Activated CD4-positive, CD25-positive, alpha-beta regulatory T cell (primary cell): ENCODE data around the gene CUTA.

Source experiments
- DNase-seq, 4 experiments: peaks; one replicate each; lab custom pipeline; 2025; lab: John Stamatoyannopoulos, UW

The CUTA gene

GRCh38 chr6:33417903-33418689, at the start of gene CUTA:
CUTA (minus strand) TSS chr6:33418107; CDS start chr6:33418000, 107 bp downstream.
- peak; percentile 88 to 98 (median 94) for DNase-seq

- DNase-seq, result no peak
These were observed 49.2 kb upstream of the CUTA start for GRCh38 chr6:33467091-33467490.

DNA sequence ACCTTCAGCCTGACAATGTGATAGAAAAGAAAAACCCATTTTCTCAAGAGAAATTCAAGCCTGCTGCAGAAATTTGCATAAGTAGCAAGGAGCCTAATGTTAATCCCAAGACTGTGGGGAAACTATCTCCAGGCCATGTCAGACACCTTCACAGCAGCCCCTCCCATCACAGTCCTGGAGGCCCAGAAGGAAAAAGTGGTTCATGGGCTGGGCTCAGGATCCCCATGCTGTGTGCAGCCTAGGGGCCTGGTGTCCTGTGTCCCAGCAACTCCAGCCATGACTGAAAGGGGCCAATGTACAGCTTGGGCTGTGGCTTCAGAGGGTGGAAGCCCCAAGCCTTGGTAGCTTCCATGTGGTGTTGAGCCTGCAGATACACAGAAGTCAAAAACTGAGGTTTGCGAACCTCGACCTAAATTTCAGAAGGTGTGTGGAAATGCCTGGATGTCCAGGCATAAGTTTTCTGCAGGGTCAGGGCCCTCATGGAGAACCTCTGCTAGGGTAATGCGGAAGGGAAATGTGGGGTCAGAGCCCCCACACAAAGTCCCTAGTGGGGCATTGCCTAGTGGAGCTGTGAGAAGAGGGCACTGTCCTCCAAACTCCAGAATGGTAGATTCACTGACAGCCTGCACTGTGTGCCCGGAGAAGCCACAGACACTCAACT, 48.3 kb upstream of the CUTA start:
- DNase-seq, result no peak

GRCh38 chr6:33459226-33459625, 41.3 kb upstream of the CUTA start:
- no peak for DNase-seq

GRCh38 chr6:33458676-33459075, 40.8 kb upstream of the CUTA start:
- no peak for DNase-seq

DNA sequence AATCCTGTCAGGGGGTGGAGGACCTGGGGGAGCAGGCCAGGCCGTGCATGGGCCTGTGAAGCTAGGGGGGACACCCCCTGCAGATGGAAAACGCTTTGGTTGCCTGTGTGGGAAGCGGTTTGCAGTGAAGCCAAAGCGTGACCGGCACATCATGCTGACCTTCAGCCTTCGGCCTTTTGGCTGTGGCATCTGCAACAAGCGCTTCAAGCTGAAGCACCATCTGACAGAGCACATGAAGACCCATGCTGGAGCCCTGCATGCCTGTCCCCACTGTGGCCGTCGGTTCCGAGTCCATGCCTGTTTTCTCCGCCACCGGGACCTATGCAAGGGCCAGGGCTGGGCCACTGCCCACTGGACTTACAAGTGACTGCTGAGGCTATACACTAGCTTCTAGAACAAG, 38.2 kb upstream of the CUTA start:
- no peak for DNase-seq

DNA sequence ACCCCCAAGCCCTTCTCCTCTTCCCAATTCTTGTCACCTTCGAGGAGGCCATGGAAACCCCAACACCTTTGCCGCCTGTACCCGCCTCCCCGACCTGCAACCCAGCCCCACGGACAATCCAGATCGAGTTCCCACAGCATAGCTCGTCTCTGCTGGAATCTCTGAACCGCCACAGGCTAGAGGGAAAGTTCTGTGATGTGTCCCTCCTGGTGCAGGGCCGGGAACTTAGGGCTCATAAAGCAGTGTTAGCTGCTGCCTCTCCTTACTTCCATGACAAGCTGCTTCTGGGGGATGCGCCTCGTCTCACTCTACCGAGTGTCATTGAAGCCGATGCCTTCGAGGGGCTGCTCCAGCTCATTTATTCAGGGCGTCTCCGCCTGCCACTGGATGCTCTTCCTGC, 37.1 kb upstream of the CUTA start:
- no peak for DNase-seq

DNA sequence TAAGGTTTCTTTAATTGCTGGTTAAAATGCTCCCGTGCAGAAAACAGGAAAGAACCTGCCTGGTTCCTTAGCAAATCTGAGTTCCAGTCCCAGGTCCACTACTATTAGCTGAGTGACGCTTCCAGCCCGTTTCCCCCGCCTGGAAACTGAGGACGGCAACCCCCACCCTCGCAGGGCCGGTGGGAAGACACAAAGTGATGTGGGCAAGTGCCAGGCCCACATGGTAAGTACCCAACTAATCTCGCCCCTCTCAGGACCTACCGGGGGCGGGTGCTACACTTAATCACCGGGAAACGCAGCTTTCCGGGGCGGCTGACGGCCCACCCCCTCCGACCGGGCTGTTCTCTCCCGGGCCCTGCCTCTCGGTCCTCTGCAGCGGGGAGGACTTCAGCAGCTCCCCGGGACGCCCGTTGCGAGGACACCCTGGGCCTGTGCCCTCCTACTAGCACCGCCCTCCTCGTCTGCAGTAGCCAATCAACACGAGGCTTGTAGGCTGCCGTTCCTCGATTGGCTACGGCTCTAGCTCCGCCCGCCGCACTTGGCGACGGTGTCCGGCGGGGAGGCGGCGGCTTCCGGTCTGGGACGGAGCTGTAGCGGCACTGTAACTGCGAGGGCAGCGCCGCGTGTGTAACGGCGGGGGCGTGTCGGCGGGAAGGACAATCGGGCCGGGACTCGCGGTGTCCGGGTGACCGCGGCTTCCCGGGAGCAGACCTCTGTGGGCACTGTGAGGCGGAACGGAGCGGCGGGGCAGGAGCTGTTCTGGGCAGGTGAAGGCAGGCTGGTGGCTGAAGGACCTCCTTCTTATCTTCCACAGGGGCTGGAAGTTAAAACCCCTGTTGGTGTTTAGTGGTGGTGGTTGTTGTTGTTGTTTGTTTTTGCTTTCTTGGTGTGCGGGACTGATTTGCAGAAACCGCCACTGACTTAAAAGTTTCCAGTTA, 36.4 kb upstream of the CUTA start, which contains the start of gene ZBTB9:
Gene ZBTB9, plus strand, starts transcription at position 568 of the 938 bp plus-strand sequence. CDS start 525 bp downstream, outside the sequence.
- peak; percentile 72 to 86 (median 85) for DNase-seq

DNA sequence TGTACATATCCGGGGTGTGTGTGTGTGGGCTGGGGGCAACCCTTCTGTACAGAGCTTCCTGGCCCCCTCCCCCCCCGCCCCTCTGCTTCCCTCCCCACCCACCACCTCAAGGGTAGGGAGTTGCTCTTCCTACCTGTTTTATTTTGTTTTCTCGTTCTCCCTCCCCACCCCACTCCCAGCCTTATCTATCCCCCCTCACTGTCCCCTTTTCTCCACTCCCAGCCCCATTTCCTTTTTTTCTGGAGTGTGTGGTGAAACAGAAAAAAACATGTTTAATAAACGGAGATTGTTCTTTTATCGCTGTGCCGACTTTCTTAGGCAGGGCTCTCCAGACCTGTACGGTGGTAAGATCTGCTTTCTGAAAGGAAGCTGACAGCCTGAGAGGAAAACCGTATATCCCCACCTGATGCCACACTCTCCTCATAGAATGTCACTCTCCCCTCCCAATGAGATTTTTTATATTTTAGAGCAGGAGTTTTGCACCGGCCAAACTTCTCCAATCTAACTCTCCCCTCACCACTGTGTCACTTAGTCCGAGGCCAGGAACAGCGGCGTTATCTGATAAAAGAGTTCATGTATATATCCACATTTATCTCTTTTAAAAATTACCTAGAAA, 35.6 kb upstream of the CUTA start:
- DNase-seq, result no peak

DNA sequence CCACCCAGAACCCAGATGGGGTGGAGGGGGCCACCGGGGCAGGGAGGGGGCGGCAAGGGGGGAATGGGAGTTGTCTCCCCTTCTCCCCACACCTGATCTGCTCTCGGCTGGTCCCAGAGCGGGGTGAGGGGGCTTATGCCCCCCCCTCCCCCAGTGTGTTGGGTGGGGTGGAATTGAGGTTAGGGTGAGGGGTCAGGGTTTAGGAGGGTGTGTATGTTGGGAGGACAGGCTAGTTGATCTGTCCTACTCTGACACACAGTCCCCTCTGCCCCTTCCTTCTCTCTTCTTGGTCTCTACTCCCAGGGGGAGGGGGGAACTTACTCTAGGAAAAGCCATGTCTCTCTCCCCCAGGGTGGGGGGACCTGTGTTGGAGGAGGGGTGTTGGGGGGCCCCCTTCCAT, 34.6 kb upstream of the CUTA start:
- DNase-seq, result no peak

- no peak for DNase-seq
These were observed 33.7 kb upstream of the CUTA start for GRCh38 chr6:33451606-33452005.

DNA sequence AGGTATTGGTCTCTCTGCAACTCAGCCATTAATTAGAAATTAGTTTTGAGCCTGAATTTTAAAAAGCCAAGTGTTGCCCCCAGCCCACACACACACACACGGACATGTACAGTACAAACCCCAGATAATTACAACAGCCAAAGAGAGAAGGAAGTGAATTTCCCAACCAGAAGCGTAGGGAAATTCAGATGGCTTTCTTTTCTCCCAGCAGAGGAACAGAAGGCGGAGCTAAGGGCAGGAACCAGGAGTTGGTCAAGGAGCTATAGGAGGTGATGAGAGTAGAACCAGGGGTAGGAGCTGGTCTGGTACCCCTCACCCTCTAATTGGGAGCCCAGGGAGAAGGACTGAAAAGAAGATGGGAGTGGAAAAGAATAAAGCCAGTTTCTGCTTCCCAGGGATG, 32.5 kb upstream of the CUTA start:
- no peak for DNase-seq

- DNase-seq, result no peak
These were observed 28.4 kb upstream of the CUTA start for GRCh38 chr6:33446356-33446755.

DNA sequence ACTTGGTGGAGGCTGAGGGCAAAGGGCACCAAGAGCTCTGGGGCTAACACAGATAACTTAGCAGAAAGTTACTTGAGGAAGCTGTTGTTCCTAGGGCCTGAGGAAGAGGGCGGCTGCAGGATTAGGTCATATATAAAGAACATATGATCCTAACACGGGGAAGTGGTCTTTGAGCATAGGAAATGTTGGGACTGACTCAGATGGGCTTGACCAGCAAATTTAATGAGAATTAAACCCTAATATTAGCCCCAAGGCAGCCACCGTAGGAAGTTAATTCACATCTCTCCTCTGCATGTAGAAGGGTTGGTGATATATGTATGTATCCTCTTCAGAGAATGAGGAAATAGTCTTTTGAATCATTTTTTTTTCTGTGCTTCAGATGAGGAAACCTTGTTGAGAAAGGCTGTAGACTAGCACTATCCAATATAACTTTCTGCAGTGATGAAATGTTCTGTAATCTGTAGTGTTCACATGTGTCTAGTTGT, 27.3 kb upstream of the CUTA start:
- DNase-seq, result no peak

- no peak for DNase-seq
These were observed 26.0 kb upstream of the CUTA start for GRCh38 chr6:33443619-33444504.

GRCh38 chr6:33443025-33443424, 25.1 kb upstream of the CUTA start:
- no peak for DNase-seq

GRCh38 chr6:33442283-33442682, 24.4 kb upstream of the CUTA start:
- DNase-seq, result no peak

- DNase-seq, result no peak
These were observed 23.6 kb upstream of the CUTA start for GRCh38 chr6:33441457-33441856.

GRCh38 chr6:33440649-33441309, 22.9 kb upstream of the CUTA start:
- DNase-seq, result no peak
